Measurements from ENCODE around the gene INKA1. TPM values are rescaled to one million over a fixed set of nuclear protein-coding genes. Genes with fewer than 3 reads are reported as not detected.
"Not testable (repeated sequence)": the region's sequence is repeated elsewhere in the genome, so short reads cannot be mapped to it uniquely, and the experiment has no call there.

The INKA1 gene
- polyA plus RNA-seq, 1 donor from 2014 or later = 1.7 TPM

GRCh38 chr3:49813497-49814174 is 10.6 kb downstream of the INKA1 start, which contains the start of gene UBA7:
Gene UBA7 (minus strand): TSS chr3:49813953. CDS start chr3:49813787, 166 bp downstream.
- H3K27ac ChIP-seq (ENCODE audit: low read length) = no peak within 1 kb of the TSS

GRCh38 chr3:49823131-49823530 is 20.1 kb downstream of the INKA1 start:
- H3K9me3 ChIP-seq (ENCODE audit: low read length); H3K36me3 ChIP-seq (ENCODE audit: insufficient read depth, low read length); H3F3A ChIP-seq (ENCODE audit: insufficient read depth, low read length, poor library complexity, severe bottlenecking); H3K9ac ChIP-seq (ENCODE audit: low read length); H3K27me3 ChIP-seq (ENCODE audit: insufficient read depth, low read depth, low read length); H2AFZ ChIP-seq (ENCODE audit: low read depth, low read length); H3K4me2 ChIP-seq (ENCODE audit: low read length); H4K20me1 ChIP-seq (ENCODE audit: insufficient read depth); H3K27ac ChIP-seq (ENCODE audit: low read length); H3K9me2 ChIP-seq (ENCODE audit: insufficient read depth, low read length); H3K79me2 ChIP-seq (replicated peaks; ENCODE audit: insufficient read depth, low read length); H3K4me3 ChIP-seq (ENCODE audit: low read length): not testable (repeated sequence)

More at GRCh38 chr3:49813497-49814174, 10.6 kb downstream of the INKA1 start, which contains the start of gene UBA7:
- Histone ChIP-seq H3K9me2 (ENCODE audit: insufficient read depth, low read length) (no peaks in the 10 kb centered on the region), H2AFZ (ENCODE audit: low read depth, low read length) (no peak within 1 kb of the TSS), H3K27me3 (ENCODE audit: insufficient read depth, low read depth, low read length) (no peaks in the 10 kb centered on the region), H3K79me2 (replicated peaks; ENCODE audit: insufficient read depth, low read length) (no peaks in the 10 kb centered on the region), H3K9me3 (ENCODE audit: low read length) (no peaks in the 10 kb centered on the region), H3K36me3 (ENCODE audit: insufficient read depth, low read length) (no peaks in the 10 kb centered on the region), H3K4me2 (ENCODE audit: low read length) (no peak within 1 kb of the TSS), H3K4me3 (ENCODE audit: low read length) (no peak within 1 kb of the TSS), H4K20me1 (ENCODE audit: insufficient read depth) (no peaks in the 10 kb centered on the region), H3F3A (ENCODE audit: insufficient read depth, low read length, poor library complexity, severe bottlenecking) (no peaks in the 10 kb centered on the region), H3K9ac (ENCODE audit: low read length) (no peak within 1 kb of the TSS)
- TF ChIP-seq REST (IDR thresholded peaks at IDR 0.05; ENCODE audit: borderline replicate concordance) = no peak
- TF ChIP-seq RAD21 (conservative IDR thresholded peaks at IDR 0.05) = no peak
- no peak for TF ChIP-seq SMC3 (conservative IDR thresholded peaks at IDR 0.05; ENCODE audit: poor library complexity)
- TF ChIP-seq CTCF (IDR thresholded peaks at IDR 0.05; ENCODE audit: poor library complexity, severe bottlenecking) = no peak
- no peak for TF ChIP-seq TAF1 (IDR thresholded peaks at IDR 0.05; ENCODE audit: low read depth)
- TF ChIP-seq POLR2AphosphoS5 (IDR thresholded peaks at IDR 0.05) = no peak
- no peak for TF ChIP-seq MXI1 (conservative IDR thresholded peaks at IDR 0.05; ENCODE audit: poor library complexity, severe bottlenecking)
- no peak for TF ChIP-seq EZH2 (IDR thresholded peaks at IDR 0.05; ENCODE audit: borderline replicate concordance, insufficient read depth, low read length, poor library complexity, severe bottlenecking)
- no peak for TF ChIP-seq EP300 (conservative IDR thresholded peaks at IDR 0.05; ENCODE audit: poor library complexity, severe bottlenecking)
